Heart left ventricle (tissue), 16 donors: ENCODE data around the gene ARHGEF26. TPM values are rescaled to one million over a fixed set of nuclear protein-coding genes. Genes with fewer than 3 reads are reported as not detected.

ENCODE experiments used
- ATAC-seq, 4 donors: fragments of 200-7000 bp; cut with Tn5 transposase; one replicate each; pipeline ENCODE4 v1.9.1; 2020 to 2022; ENCODE audit warnings: moderate library complexity in 4 of 4, mild to moderate bottlenecking in 3 of 4, moderate number of reproducible peaks in 1 of 4
- DNase-seq, 5 donors: peaks; one replicate each; pipeline ENCODE4 v3.0.0-alpha.2; 2020
- H3K27ac ChIP-seq, 12 donors: fragments of 200-600 bp; sonication (generic) in 4 of 12; one replicate each; pipeline versions ENCODE4 v1.5.0 to v1.8.0; 2016 to 2022; ENCODE audit warnings: mild to moderate bottlenecking in 2 of 12
- H3K27me3 ChIP-seq, 9 donors: fragments of 200-600 bp; sonication (generic) in 2 of 9; one replicate each; pipeline versions ENCODE4 v1.5.1 to v1.8.0; 2016 to 2022; ENCODE audit warnings: mild to moderate bottlenecking in 3 of 9
- H3K36me3 ChIP-seq, 9 donors: fragments of 200-600 bp; sonication (generic) in 2 of 9; one replicate each; pipeline versions ENCODE4 v1.5.0 to v1.8.0; 2018 to 2022; ENCODE audit warnings: mild to moderate bottlenecking in 2 of 9
- H3K4me1 ChIP-seq, 12 donors: fragments of 200-600 bp; sonication (generic) in 4 of 12; one replicate each; pipeline versions ENCODE4 v1.5.0 to v1.8.0; 2016 to 2022; ENCODE audit warnings: mild to moderate bottlenecking in 3 of 12
- H3K4me3 ChIP-seq, 12 donors: fragments of 200-600 bp; sonication (generic) in 4 of 12; one replicate each; pipeline versions ENCODE4 v1.5.0 to v1.8.0; 2017 to 2022; ENCODE audit warnings: mild to moderate bottlenecking in 9 of 12, moderate library complexity in 4 of 12
- H3K9me3 ChIP-seq, 12 donors: fragments of 200-600 bp; sonication (generic) in 4 of 12; one replicate each; pipeline versions ENCODE4 v1.5.0 to v1.8.0; 2016 to 2022; ENCODE audit warnings: mild to moderate bottlenecking in 1 of 12
- POLR2A ChIP-seq, 2 donors: fragments of 450-650 bp; IDR thresholded peaks; one replicate each; pipeline ENCODE4 v1.6.1; 2017; ENCODE audit warnings: antibody characterized with exemption in 2 of 2, mild to moderate bottlenecking in 2 of 2, moderate library complexity in 2 of 2
- WGBS, 4 donors: extraction: QIAGEN DNeasy Blood & Tissue Kit in 2 of 4; methylation state at CpG; one replicate each; pipeline versions ENCODE4 v1.1.5 to v1.1.7; 2013 to 2018; 5-methylcytosine and 5-hydroxymethylcytosine counted together
- intact Hi-C, 10 donors: fragments of 100-400 bp; cut with DNase I; formaldehyde crosslinking; loops; one replicate each; pipeline versions ENCODE4 v1.11.1 to v1.14.2; 2022
- polyA plus RNA-seq, 2 donors: library from polyadenylated mRNA; stranded (reverse); fragments of 200-250 nt; gene quantifications; one replicate each; pipeline ENCODE4 v1.2.3, GENCODE V29; 2013
- total RNA-seq, 9 donors: library from RNA; depleted of rRNA in 2 of 9; stranded (reverse); fragments of >200 nt in 2 of 9; fragmentation: NEBNext Ultra II Directional in 3 of 9; extraction: Animal tissue kit (Norgen Biotek cat#: 25700) in 3 of 9; gene quantifications; one replicate each; pipeline versions ENCODE4 v1.1.0 to v1.2.4, GENCODE V29; 2016 to 2023
- TF ChIP-seq, protein P1 (sequence below), 12 donors: fragments of 200-600 bp; sonication (generic) in 4 of 12; IDR thresholded peaks; one replicate each; pipeline versions ENCODE4 v1.5.0 to v1.8.0; 2018 to 2022; ENCODE audit warnings: antibody characterized with exemption in 12 of 12, mild to moderate bottlenecking in 5 of 12
- donor health status: ischemic (EF 13 %, LVEDD 7.1; RV severe dilation, severe dysfunction).
- donor health status: healthy with polysubstance abuse.
- donor health status: DM: no; HTN: yes; CAD: no.
- donor health status: DM: no; HTN: no; CAD: no.
- donor health status: ischemic (EF 25% LVEDD 6.9; RV normal size, moderate dysfunction).
- donor health status: ischemic (EF 25% LVEDD 5.7; RV mildly dilated, moderate dysfunction).
- donor health status: healthy.
- donor health status: DM: yes; HTN: yes; CAD: no.
- donor health status: ischemic (EF 35%, LVEDD 5.7; RV mildly dilated, moderate dysfunction).
- donor health status: nonischemic (EF 11% LVEDD 7.7; RV severe dilation, severe dysfunction).
- donor health status: DM: yes; HTN: yes; CAD: no.
- donor health status: PGD.
- donor health status: ischemic (EF 29% LVEDD 5.4; RV normal size, mild dysfunction).
- donor health status: nonischemic (EF 23%, LVEDD 6.1; RV moderate dilation, normal function).

The ARHGEF26 gene
- total and polyA plus RNA-seq, 11 donors = 0.68 to 2.3 (median 1.3) TPM

DNA sequence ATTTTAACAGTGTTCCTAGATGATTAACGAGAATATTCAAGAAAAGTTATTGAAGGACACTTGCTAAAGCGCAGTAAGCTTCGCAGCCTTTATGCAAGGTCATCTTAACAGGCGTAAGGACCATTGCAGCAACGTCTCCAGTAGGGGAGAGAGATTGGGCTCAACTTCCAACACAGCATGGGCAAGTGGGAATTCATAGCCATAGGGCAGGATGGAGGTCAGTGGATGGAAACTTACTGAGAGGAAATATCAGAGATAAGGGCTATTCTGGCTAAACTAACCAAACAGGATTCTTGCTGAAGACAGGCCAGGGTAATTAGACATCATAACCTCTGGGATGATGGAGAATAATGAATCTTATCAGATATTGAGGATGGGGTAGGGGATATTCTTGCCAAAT is 120.3 kb downstream of the ARHGEF26 start:
- Histone ChIP-seq H3K27me3 (no peaks in the 10 kb centered on the region), H3K4me1 (peaks cover 0 to 21% (median 0%) of the 10 kb centered on the region in 12 donors), H3K36me3 (peaks cover 0 to 8% (median 0%) of the 10 kb centered on the region in 9 donors), H3K27ac (peak overlapping the region in 1 of 12 donors; percentile 62), H3K4me3 (no peak overlapping the region), H3K9me3 (no peaks in the 10 kb centered on the region)
- TF ChIP-seq, protein P1, sequence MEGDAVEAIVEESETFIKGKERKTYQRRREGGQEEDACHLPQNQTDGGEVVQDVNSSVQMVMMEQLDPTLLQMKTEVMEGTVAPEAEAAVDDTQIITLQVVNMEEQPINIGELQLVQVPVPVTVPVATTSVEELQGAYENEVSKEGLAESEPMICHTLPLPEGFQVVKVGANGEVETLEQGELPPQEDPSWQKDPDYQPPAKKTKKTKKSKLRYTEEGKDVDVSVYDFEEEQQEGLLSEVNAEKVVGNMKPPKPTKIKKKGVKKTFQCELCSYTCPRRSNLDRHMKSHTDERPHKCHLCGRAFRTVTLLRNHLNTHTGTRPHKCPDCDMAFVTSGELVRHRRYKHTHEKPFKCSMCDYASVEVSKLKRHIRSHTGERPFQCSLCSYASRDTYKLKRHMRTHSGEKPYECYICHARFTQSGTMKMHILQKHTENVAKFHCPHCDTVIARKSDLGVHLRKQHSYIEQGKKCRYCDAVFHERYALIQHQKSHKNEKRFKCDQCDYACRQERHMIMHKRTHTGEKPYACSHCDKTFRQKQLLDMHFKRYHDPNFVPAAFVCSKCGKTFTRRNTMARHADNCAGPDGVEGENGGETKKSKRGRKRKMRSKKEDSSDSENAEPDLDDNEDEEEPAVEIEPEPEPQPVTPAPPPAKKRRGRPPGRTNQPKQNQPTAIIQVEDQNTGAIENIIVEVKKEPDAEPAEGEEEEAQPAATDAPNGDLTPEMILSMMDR (IDR thresholded peaks at IDR 0.05) = no peak
- TF ChIP-seq POLR2A (IDR thresholded peaks at IDR 0.05) = no peak
- 80 to 90% (median 85%) methylated on average over 5 of the region's 5 CpGs for WGBS, 4 donors
- no peak for DNase-seq
- intact Hi-C loops = no loop called here
- ATAC-seq = no peak

DNA sequence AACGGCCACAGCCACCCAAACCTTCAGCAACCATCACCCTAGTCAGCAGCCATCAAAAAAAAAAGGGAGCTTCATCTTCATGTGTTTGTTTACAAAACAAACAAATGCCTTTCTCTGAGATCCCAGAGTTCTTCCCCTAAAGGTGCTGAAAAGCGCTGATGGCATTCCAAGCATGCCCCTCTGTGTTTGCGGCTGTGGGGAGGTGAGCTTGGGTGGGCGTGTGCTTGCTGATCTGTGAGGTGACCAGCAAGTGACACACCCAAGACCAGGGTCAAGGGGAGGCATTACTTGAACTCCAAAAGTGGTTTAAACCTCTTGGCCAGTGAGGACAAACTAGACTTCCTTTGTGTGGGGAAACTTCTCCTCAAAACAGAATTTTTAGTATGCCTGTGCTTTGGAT is 121.6 kb downstream of the ARHGEF26 start:
- ATAC-seq (peak in 2 of 4 donors; percentile 5 to 29), DNase-seq (no peak)
- intact Hi-C loops = no loop called here
- 80 to 90% (median 84%) methylated on average over 4 of the region's 4 CpGs for WGBS, 4 donors
- TF ChIP-seq, protein P1 (IDR thresholded peaks at IDR 0.05) = no peak
- no peak for TF ChIP-seq POLR2A (IDR thresholded peaks at IDR 0.05)
- H3K36me3 ChIP-seq = peaks cover 0 to 8% (median 0%) of the 10 kb centered on the region in 9 donors
- no peaks in the 10 kb centered on the region for H3K9me3 ChIP-seq
- peaks cover 0 to 21% (median 2%) of the 10 kb centered on the region in 12 donors for H3K4me1 ChIP-seq
- no peaks in the 10 kb centered on the region for H3K27me3 ChIP-seq
- no peak overlapping the region for H3K4me3 ChIP-seq
- peak overlapping the region in 9 of 12 donors; percentile 2 to 79 (median 62) for H3K27ac ChIP-seq

DNA sequence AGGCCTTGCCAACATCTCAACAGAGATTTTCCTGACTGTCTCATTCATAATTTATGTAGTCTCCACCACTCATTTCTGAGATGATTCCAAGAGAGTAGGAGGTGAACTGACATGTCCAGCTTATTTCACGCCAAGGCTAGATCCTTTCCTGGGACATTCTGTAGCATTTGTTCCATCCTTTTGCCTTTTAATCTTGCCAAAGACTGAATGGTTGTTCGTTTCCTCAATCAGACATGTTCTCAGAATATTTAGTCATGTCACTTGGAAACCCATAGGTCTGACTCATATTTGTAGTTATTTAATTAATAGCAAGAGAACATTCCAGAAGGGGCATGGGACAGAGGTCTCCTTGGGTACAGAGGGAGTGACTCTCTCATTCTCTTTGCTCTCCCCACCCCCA is 122.2 kb downstream of the ARHGEF26 start:
- 68 to 85% (median 80%) methylated on average over 2 of the region's 2 CpGs for WGBS, 4 donors
- peaks cover 0 to 21% (median 2%) of the 10 kb centered on the region in 12 donors for H3K4me1 ChIP-seq
- intact Hi-C loops = no loop called here

DNA sequence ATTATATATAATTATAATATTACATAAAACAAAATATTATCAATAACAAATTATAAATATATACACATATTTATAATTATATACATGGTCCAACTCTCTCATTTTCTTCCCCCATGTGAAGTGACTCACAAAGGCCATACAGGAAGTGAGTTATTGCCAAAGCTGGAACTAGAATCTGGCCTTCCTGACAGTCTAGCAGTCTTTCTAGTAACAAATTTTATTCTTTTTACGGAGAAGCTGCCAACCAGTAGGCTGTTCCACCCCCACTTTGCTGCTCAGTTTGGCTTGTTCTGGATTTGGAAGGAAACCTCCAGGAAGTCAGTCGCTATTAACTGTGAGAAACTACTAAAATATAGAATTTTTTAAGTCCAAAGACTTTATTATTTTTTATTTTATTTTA is 123.5 kb downstream of the ARHGEF26 start:
- DNase-seq = peak in 1 of 5 donors; percentile 12
- Histone ChIP-seq H3K27ac (peak overlapping the region in 5 of 12 donors; percentile 41 to 57 (median 46)), H3K4me1 (peaks cover 0 to 21% (median 2%) of the 10 kb centered on the region in 12 donors), H3K9me3 (no peaks in the 10 kb centered on the region), H3K36me3 (peaks cover 0 to 9% (median 0%) of the 10 kb centered on the region in 9 donors), H3K27me3 (no peaks in the 10 kb centered on the region), H3K4me3 (no peak overlapping the region)
- TF ChIP-seq, protein P1 (IDR thresholded peaks at IDR 0.05) = no peak
- no peak for TF ChIP-seq POLR2A (IDR thresholded peaks at IDR 0.05)
- intact Hi-C loops = no loop called here
- WGBS, 4 donors = 49 to 68% (median 57%) methylated on average over 2 of the region's 2 CpGs
- ATAC-seq = peak in 3 of 4 donors; percentile 44 to 66 (median 49)

More for the DNA sequence above, 122.2 kb downstream of the ARHGEF26 start:
- ATAC-seq (peak; percentile 62 to 87 (median 80)), DNase-seq (no peak)
- Histone ChIP-seq H3K36me3 (peaks cover 0 to 8% (median 0%) of the 10 kb centered on the region in 9 donors), H3K27ac (peak overlapping the region in 6 of 12 donors; percentile 41 to 79 (median 62)), H3K4me3 (no peak overlapping the region), H3K9me3 (no peaks in the 10 kb centered on the region), H3K27me3 (no peaks in the 10 kb centered on the region)
- no peak for TF ChIP-seq POLR2A (IDR thresholded peaks at IDR 0.05)
- TF ChIP-seq, protein P1 (IDR thresholded peaks at IDR 0.05) = no peak
